ENCODE results near the gene CMA1.
"Not testable (repeated sequence)": the region's sequence is repeated elsewhere in the genome, so short reads cannot be mapped to it uniquely, and the experiment has no call there.

CMA1 gene

DNA sequence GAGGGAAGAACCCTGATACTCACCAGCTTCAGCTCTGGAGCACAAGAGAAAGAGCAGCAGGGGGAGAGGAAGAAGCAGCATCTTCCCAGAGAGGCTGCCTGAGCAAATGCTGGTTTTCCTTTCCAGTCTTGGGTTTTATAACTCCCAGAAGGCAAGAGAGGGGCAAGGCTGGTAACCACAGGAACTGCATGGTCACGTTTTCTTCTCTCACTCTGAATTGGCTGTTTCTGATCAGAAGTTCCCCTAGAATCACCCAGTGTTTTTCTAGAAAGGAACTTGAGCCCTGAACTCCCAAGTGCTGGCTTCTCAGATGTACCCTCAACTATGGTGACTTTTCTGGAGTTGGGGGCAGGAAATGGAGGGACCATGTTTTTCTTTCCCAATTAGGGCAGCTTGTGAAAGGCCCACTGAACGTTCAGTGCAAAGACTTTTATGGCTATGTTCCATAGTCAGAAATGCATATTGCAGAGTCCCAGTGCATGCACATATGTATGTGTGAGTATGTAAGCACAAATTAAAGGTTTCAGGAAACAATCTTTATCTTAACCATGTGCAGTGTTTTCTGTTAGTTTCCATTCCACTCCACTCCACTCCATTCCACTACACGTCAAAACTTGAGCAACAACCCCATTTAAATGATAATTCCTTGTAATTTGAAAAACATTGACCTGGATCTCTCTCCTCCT, at the start of gene CMA1:
Gene CMA1 (minus strand): TSS at position 111 of the 686 bp plus-strand sequence. CDS start 30 bp downstream, at position 81.
- no peak within 1 kb of the TSS for H3K4me3 ChIP-seq (ENCODE audit: low read depth, low read length)

DNA sequence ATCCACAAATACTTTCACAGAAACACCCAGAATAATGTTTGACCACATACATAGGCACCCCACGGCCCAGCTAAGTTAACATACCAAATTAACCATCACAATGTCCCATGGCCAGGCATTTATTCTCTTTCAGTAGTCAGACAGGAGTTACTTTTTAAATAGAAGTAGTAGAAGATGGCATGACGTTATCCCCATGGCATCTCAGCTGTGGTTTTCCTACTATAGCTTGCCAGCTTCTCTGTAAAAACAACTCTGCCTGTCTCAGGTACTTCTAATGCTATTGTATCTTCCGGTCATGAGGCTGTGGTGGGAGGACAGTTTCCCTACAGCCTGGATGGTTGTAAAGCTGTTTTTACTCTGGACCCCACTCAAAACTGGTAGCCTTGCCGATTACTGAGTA, 48.7 kb upstream of the CMA1 start:
- no peak overlapping the region for H3K4me3 ChIP-seq (ENCODE audit: low read depth, low read length)

GRCh38 chr14:24549064-24549463, 41.0 kb upstream of the CMA1 start:
- not testable (repeated sequence) for H3K4me3 ChIP-seq (ENCODE audit: low read depth, low read length)

DNA sequence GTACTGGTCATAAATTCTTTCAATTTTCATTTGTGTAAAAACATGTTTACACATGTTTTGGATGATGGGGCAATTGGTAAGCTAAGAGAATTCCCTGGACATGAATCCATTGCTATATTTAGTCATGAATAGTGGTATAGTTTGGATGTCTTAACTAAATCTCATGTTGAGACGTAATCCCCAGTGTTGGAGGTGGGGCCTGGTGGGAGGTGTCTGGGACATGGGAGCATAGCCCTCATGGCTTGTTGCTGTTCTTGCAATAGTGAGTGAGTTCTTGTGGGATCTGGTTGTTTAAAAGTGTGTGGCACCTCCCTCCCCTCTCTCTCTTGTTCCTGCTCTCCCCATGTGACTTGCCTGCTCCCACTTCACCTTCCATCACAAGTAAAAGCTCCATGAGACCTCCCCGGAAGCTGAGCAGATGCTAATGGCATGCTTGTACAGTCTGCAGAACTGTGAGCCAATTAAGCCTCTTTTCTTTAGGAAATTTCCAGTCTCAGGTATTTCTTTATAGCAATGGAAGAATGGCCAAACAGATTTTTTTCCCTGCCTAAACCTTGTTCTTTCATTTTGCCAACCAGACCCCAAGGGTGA, 34.4 kb upstream of the CMA1 start:
- H3K4me3 ChIP-seq (ENCODE audit: low read depth, low read length), result no peak overlapping the region

- no peak overlapping the region for H3K4me3 ChIP-seq (ENCODE audit: low read depth, low read length)
These were observed 27.7 kb upstream of the CMA1 start for GRCh38 chr14:24535737-24536136.

DNA sequence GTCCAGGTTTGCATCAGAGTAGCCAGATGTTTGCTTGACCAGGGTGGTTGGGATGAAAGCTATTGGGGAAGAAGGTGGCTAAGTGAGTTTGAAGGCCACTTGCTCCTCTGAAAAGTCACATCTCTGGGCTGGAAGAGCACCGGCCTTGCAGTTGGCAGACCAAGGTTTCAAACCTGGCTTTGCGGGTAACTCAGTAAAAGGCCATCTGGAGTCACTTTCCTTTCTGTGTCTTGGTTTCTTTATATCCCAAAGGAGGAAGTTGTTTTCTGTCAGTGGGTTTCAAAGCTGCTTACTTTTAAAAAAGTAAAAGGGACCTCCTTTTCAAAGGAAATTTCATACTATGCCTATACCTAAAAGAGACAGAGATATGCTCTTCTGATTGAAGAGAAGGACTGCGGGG, 26.2 kb upstream of the CMA1 start:
- no peak overlapping the region for H3K4me3 ChIP-seq (ENCODE audit: low read depth, low read length)

DNA sequence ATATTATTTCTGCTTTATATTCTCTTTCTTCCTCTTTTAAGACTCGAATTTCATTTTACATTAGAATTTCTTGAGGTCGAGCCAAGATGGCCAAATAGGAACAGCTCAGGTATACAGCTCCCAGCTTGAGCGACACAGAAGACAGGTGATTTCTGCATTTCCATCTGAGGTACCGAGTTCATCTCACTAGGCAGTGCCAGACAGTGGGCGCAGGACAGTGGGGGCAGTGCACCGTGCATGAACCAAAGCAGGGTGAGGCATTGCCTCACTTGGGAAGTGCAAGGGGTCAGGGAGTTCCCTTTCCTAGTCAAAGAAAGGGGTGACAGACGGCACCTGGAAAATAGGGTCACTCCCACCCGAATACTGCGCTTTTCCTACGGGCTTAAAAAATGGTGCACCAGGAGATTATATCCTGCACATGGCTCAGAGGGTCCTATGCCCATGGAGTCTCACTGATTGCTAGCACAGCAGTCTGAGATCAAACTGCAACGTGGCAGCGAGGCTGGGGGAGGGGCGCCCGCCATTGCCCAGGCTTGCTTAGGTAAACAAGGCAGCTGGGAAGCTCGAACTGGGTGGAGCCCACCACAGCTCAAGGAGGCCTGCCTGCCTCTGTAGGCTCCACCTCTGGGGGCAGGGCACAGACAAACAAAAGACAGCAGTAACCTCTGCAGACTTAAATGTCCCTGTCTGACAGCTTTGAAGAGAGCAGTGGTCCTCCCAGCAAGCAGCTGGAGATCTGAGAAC, 18.0 kb upstream of the CMA1 start:
- H3K4me3 ChIP-seq (ENCODE audit: low read depth, low read length), result not testable (repeated sequence)

DNA sequence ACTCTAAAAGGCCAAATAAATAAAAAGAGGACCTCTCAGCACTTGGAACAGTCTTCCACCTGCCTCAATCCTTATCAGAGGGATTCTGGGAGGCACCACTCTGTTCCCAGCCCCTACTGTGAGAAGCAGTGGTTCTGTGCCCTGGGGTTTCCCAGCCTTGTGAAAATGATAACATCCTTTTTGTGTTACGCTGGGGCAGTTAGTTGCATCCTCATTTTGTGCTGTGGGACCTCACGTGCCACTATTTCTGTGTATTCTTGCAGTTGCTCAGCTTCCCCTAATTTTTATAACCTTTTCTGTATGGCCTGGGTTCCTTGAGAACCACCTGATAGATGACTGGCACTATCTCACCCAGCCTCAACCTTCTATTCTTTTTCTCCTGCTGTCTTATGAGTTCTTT, 10.8 kb upstream of the CMA1 start:
- no peak overlapping the region for H3K4me3 ChIP-seq (ENCODE audit: low read depth, low read length)

DNA sequence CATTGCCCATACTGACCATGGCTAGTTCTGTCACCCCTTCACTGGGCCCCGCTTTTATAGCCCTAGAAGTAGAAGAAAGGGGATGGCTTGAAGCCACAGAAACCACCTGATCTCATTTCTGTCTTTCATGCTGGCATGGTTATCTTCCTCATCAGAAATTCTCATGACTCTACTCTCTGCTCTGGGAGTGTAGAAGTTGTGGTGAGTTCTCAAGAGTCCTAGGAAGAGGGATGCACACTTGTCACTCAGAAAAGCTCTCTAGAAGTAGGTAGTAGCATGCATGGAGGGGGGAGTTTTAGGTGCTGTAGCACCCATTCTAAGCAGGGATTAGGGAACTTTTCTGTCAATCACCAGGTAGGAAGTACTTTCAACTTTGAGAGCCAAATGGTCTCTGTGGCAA, 6.1 kb upstream of the CMA1 start:
- no peak overlapping the region for H3K4me3 ChIP-seq (ENCODE audit: low read depth, low read length)

DNA sequence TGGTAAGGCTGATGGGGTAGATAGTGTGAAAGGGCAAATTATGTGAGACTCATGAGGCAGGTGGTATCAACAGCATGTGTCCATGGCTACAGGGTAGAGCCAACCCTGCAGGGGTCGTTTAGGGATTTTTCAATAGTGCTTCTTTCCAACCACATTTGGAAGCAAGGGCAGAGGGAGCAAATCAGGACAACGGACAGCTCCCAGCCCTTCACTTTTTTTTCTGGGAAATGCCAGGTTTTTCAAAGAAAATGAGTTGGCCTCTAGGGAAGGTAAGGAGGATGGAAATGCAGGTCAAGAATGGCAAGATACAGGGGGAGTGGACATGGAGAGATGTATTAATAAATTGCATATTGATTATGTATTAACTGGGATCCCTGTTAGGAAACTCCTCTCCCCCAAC, 4.9 kb upstream of the CMA1 start:
- H3K4me3 ChIP-seq (ENCODE audit: low read depth, low read length), result no peak overlapping the region

GRCh38 chr14:24506443-24506842, 1.6 kb downstream of the CMA1 start:
- no peak overlapping the region for H3K4me3 ChIP-seq (ENCODE audit: low read depth, low read length)

GRCh38 chr14:24504425-24504950, 3.6 kb downstream of the CMA1 start:
- H3K4me3 ChIP-seq (ENCODE audit: low read depth, low read length), result no peak overlapping the region

DNA sequence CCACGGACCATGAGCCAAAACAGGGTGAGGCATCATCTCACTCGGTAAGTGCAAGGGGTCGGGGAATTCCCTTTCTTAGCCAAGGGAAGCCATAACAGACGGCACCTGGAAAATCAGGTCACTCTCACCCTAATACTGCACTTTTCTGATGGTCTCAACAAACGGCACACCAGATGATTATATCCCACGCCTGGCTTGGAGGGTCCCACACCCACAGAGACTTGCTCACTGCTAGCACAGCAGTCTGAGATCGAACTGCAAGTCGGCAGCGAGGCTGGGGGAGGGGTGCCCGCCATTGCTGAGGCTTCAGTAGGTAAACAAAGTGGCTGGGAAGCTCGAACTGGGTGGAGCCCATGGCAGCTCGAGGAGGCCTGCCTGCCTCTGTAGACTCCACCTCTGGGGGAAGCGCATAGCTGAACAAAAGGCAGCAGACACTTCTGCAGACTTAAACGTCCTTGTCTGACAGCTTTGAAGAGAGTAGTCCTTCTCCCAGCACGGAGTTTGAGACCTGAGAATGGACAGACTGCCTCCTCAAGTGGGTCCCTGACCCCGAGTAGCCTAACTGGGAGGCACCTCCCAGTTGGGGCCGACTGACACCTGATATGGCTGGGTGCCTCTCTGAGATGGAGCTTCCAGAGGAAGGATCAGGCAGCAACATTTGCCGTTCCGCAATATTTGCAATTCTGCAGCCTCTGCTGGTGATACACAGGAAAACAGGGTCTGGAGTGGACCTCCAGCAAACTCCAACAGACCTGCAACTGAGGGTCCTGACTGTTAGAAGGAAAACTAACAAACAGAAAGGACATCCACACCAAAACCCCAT, 16.3 kb downstream of the CMA1 start:
- not testable (repeated sequence) for H3K4me3 ChIP-seq (ENCODE audit: low read depth, low read length)

GRCh38 chr14:24483604-24484252, 24.3 kb downstream of the CMA1 start:
- no peak overlapping the region for H3K4me3 ChIP-seq (ENCODE audit: low read depth, low read length)

- not testable (repeated sequence) for H3K4me3 ChIP-seq (ENCODE audit: low read depth, low read length)
These were observed 25.3 kb downstream of the CMA1 start for GRCh38 chr14:24482699-24483303.

DNA sequence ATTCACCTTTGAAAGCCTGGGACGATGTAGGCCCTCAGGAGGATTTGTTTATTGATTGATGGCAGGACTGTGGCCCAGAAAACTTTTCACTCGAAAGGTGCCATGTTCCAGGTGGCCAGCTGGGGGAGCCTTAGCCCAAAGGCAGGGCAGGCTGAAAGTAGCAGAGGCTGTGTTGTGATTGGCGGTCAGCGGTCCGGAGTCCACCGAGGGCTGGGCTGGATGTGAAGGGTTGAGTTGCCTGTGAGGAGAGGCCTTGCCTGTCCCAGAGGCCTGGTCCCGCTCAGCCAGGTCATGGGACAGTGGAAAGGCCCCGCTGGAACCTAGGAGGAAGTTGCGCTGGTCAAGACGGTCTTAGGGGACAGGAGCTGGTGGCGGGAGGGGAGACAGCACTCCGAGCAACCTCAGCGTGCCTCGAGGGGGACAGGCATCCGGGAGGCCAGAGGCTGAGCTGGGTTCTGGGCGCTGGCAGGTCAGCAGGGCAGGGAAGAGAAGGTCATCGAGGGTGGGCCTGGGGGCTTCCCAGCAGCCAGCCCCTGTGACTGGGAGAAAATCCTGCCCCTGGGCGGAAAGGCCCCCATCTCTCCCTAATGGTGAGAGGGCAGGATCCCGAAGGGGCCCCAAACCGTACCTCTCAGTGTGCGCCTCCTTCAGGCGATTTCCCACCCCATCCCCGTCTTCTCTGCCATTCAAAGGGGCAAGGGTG, 26.3 kb downstream of the CMA1 start:
- H3K4me3 ChIP-seq (ENCODE audit: low read depth, low read length), result no peak overlapping the region

GRCh38 chr14:24479999-24480398, 28.1 kb downstream of the CMA1 start:
- H3K4me3 ChIP-seq (ENCODE audit: low read depth, low read length), result not testable (repeated sequence)

DNA sequence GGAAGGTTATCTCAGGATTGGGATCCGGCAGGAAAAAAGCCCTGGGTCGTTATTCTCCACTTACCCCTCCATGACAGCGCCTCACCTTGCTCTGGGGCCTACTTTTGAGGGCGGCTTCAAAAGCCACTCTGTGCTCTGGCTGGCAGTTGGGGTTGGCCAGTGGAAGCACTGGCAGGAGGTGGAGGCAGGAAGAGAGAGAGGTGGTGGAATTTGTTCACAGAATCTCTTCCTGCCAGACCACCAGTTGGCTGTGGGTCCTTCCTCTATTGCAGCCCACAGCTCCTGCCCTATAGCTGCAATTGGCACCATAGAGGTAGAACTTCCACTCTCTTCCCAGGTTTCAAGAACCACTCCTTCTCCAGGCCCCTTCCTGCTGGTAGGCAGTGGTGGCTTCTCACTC, 32.8 kb downstream of the CMA1 start:
- H3K4me3 ChIP-seq (ENCODE audit: low read depth, low read length), result no peak overlapping the region

DNA sequence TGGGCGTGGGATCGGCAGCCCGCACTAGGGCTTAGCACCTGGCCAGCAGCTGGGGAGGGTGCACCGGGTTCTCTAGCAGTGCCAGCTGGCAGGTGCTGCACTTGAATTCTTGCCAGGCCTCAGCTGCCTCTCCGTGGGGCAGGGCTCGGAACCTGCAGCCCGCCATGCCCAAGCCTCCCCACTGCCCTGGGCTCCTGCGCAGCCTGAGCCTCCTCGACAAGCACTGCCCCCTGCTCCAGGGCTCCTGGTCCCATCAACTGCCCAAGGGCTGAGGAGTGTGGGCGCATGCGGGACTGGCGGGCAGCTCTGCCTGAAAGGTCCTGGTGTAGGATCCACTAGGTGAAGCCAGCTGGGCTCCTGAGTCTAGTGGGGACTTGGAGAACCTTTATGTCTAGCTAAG, 34.9 kb downstream of the CMA1 start:
- no peak overlapping the region for H3K4me3 ChIP-seq (ENCODE audit: low read depth, low read length)

- H3K4me3 ChIP-seq (ENCODE audit: low read depth, low read length), result not testable (repeated sequence)
These were observed 37.6 kb downstream of the CMA1 start for GRCh38 chr14:24470450-24470849.
